ENCODE measurements around the gene GHR.

Gene GHR

GRCh38 chr5:42467572-42467971 is 44.3 kb downstream of the GHR start:
- no peak overlapping the region for H3K9ac ChIP-seq (ENCODE audit: low read length)
- no peaks in the 10 kb centered on the region for H3K79me2 ChIP-seq (ENCODE audit: control insufficient read depth, insufficient read depth, low read length)
- no peak for DNase-seq
- H3K79me1 ChIP-seq (ENCODE audit: low read length), result no peaks in the 10 kb centered on the region
- no peak overlapping the region for H3K4me2 ChIP-seq (ENCODE audit: low read length)
- no peak overlapping the region for H3K4me3 ChIP-seq (ENCODE audit: low read length)
- H4K5ac ChIP-seq (ENCODE audit: low read length), result no peak overlapping the region
- no peak overlapping the region for H2BK15ac ChIP-seq (replicated peaks; ENCODE audit: low read depth)
- no peak overlapping the region for H3K27ac ChIP-seq (ENCODE audit: low read depth, low read length)
- H2AK5ac ChIP-seq (ENCODE audit: low read length), result no peak overlapping the region
- no peak overlapping the region for H2BK120ac ChIP-seq (ENCODE audit: low read depth, low read length)
- H3K4ac ChIP-seq (ENCODE audit: low read depth, low read length), result no peak overlapping the region
- no peak overlapping the region for H3K18ac ChIP-seq (ENCODE audit: low read length)
- no peaks in the 10 kb centered on the region for H3K36me3 ChIP-seq (ENCODE audit: control insufficient read depth, insufficient read depth, low read length)
- WGBS (ENCODE audit: extremely low coverage, insufficient coverage, low lambda C conversion rate), result no CpG with 5 or more reads among the region's 5 CpGs
- H3K56ac ChIP-seq (ENCODE audit: low read length), result no peak overlapping the region
- no peaks in the 10 kb centered on the region for H3K4me1 ChIP-seq (ENCODE audit: control insufficient read depth, low read depth, low read length)
- no peak overlapping the region for H2BK5ac ChIP-seq (ENCODE audit: low read length)
- H3K23ac ChIP-seq (ENCODE audit: low read length), result no peak overlapping the region
- no peak overlapping the region for H4K8ac ChIP-seq (ENCODE audit: low read depth, low read length)
- no peaks in the 10 kb centered on the region for H3K27me3 ChIP-seq (ENCODE audit: insufficient read depth, low read length, poor library complexity)

DNA sequence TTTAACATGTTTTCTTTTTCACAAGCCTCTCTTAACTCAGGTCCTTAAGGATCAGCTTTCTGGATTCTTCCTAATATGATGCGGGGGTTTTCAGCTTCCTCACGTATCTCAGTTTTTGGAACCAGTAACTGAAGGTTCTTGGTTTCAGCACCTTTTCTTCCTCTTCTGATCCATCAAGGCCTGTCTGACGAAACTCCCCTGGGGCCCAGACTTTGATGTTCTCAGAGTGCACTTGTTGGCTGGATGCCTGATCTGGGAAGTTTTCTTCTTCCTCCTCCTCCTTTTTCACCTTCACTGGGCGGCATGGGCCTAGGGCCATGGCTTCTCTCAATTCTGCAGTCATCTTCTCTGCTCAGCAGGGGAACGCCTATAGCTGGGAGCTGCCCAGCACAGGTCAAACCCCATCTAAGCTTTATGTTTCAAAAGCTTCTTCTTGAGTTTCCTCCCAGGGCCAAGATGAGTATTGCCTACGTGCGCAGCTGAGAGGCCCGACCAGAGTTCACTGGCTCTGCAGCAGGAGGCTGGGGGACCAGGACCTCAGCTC is 44.8 kb downstream of the GHR start:
- no peaks in the 10 kb centered on the region for H3K79me1 ChIP-seq (ENCODE audit: low read length)
- no peak overlapping the region for H3K18ac ChIP-seq (ENCODE audit: low read length)
- H3K9ac ChIP-seq (ENCODE audit: low read length), result no peak overlapping the region
- H3K4ac ChIP-seq (ENCODE audit: low read depth, low read length), result no peak overlapping the region
- no peak overlapping the region for H3K27ac ChIP-seq (ENCODE audit: low read depth, low read length)
- no peak overlapping the region for H3K4me2 ChIP-seq (ENCODE audit: low read length)
- no peaks in the 10 kb centered on the region for H3K27me3 ChIP-seq (ENCODE audit: insufficient read depth, low read length, poor library complexity)
- H3K23ac ChIP-seq (ENCODE audit: low read length), result no peak overlapping the region
- no peaks in the 10 kb centered on the region for H3K79me2 ChIP-seq (ENCODE audit: control insufficient read depth, insufficient read depth, low read length)
- no peak overlapping the region for H2BK15ac ChIP-seq (replicated peaks; ENCODE audit: low read depth)
- H4K8ac ChIP-seq (ENCODE audit: low read depth, low read length), result no peak overlapping the region
- no peak overlapping the region for H4K5ac ChIP-seq (ENCODE audit: low read length)
- no peak overlapping the region for H3K4me3 ChIP-seq (ENCODE audit: low read length)
- no peaks in the 10 kb centered on the region for H3K36me3 ChIP-seq (ENCODE audit: control insufficient read depth, insufficient read depth, low read length)
- WGBS (ENCODE audit: extremely low coverage, insufficient coverage, low lambda C conversion rate), result no CpG with 5 or more reads among the region's 8 CpGs
- H3K56ac ChIP-seq (ENCODE audit: low read length), result no peak overlapping the region
- H2BK120ac ChIP-seq (ENCODE audit: low read depth, low read length), result no peak overlapping the region
- H2BK5ac ChIP-seq (ENCODE audit: low read length), result no peak overlapping the region
- H2AK5ac ChIP-seq (ENCODE audit: low read length), result no peak overlapping the region
- DNase-seq, result no peak
- no peaks in the 10 kb centered on the region for H3K4me1 ChIP-seq (ENCODE audit: control insufficient read depth, low read depth, low read length)

DNA sequence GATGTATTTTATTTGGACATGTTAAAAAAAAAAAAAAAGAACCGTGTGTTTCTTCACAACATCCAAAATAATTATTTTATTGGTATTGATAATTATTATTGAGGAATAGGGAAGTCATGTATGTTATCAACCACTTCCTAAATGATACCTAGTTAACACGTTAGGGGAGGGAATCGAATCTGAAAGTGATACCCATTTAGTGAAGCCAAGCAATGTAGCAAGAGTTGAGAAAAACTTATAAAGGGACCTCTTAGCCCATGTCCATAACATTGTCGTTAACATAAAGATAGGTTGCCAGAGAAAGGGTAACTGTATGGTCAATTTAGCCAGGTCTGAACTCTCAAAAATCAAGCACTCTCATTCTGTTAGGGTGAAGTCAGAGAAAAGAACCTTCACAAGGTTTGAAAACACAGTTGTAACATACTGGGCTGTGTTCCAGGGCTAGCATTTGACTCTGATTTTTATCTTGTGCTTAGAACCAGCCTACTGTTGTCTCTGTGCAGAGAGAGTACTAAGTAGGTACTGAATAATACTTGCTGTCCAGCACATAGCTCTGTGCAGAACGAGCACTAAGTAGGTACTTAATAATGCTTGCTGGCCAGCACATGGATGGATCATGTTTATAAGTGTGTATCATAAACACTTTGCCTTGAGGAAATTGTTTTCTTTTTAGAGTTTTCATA is 60.4 kb downstream of the GHR start:
- Histone ChIP-seq H2BK15ac (replicated peaks; ENCODE audit: low read depth) (no peak overlapping the region), H3K79me1 (ENCODE audit: low read length) (no peaks in the 10 kb centered on the region), H3K23ac (ENCODE audit: low read length) (no peak overlapping the region), H3K56ac (ENCODE audit: low read length) (no peak overlapping the region), H3K9ac (ENCODE audit: low read length) (no peak overlapping the region), H3K4me1 (ENCODE audit: control insufficient read depth, low read depth, low read length) (no peaks in the 10 kb centered on the region), H3K79me2 (ENCODE audit: control insufficient read depth, insufficient read depth, low read length) (no peaks in the 10 kb centered on the region), H3K27ac (ENCODE audit: low read depth, low read length) (no peak overlapping the region), H2BK120ac (ENCODE audit: low read depth, low read length) (no peak overlapping the region), H3K4ac (ENCODE audit: low read depth, low read length) (no peak overlapping the region), H2BK5ac (ENCODE audit: low read length) (no peak overlapping the region), H3K4me3 (ENCODE audit: low read length) (no peak overlapping the region), H2AK5ac (ENCODE audit: low read length) (no peak overlapping the region), H3K36me3 (ENCODE audit: control insufficient read depth, insufficient read depth, low read length) (no peaks in the 10 kb centered on the region), H4K8ac (ENCODE audit: low read depth, low read length) (no peak overlapping the region), H3K4me2 (ENCODE audit: low read length) (no peak overlapping the region), H3K18ac (ENCODE audit: low read length) (no peak overlapping the region), H4K5ac (ENCODE audit: low read length) (no peak overlapping the region), H3K27me3 (ENCODE audit: insufficient read depth, low read length, poor library complexity) (no peaks in the 10 kb centered on the region)
- no CpG with 5 or more reads among the region's 5 CpGs for WGBS (ENCODE audit: extremely low coverage, insufficient coverage, low lambda C conversion rate)
- no peak for DNase-seq

- DNase-seq, result no peak
- WGBS (ENCODE audit: extremely low coverage, insufficient coverage, low lambda C conversion rate), result no CpG with 5 or more reads among the region's 3 CpGs
- no peak overlapping the region for H2AK5ac ChIP-seq (ENCODE audit: low read length)
These were observed 63.8 kb downstream of the GHR start for GRCh38 chr5:42487077-42487476.

GRCh38 chr5:42487821-42488220 is 64.6 kb downstream of the GHR start:
- Histone ChIP-seq H3K4me3 (ENCODE audit: low read length) (no peak overlapping the region), H4K5ac (ENCODE audit: low read length) (no peak overlapping the region), H3K9ac (ENCODE audit: low read length) (no peak overlapping the region), H2BK120ac (ENCODE audit: low read depth, low read length) (no peak overlapping the region), H3K27ac (ENCODE audit: low read depth, low read length) (no peak overlapping the region), H3K56ac (ENCODE audit: low read length) (no peak overlapping the region), H2AK5ac (ENCODE audit: low read length) (no peak overlapping the region), H3K23ac (ENCODE audit: low read length) (no peak overlapping the region), H3K79me1 (ENCODE audit: low read length) (no peaks in the 10 kb centered on the region), H2BK5ac (ENCODE audit: low read length) (no peak overlapping the region), H3K27me3 (ENCODE audit: insufficient read depth, low read length, poor library complexity) (no peaks in the 10 kb centered on the region), H4K8ac (ENCODE audit: low read depth, low read length) (no peak overlapping the region), H3K4me2 (ENCODE audit: low read length) (no peak overlapping the region), H2BK15ac (replicated peaks; ENCODE audit: low read depth) (no peak overlapping the region), H3K36me3 (ENCODE audit: control insufficient read depth, insufficient read depth, low read length) (no peaks in the 10 kb centered on the region), H3K79me2 (ENCODE audit: control insufficient read depth, insufficient read depth, low read length) (no peaks in the 10 kb centered on the region), H3K4ac (ENCODE audit: low read depth, low read length) (no peak overlapping the region), H3K18ac (ENCODE audit: low read length) (no peak overlapping the region), H3K4me1 (ENCODE audit: control insufficient read depth, low read depth, low read length) (no peaks in the 10 kb centered on the region)
- no peak for DNase-seq

More at GRCh38 chr5:42487077-42487476, 63.8 kb downstream of the GHR start:
- H3K4me2 ChIP-seq (ENCODE audit: low read length), result no peak overlapping the region
- no peaks in the 10 kb centered on the region for H3K36me3 ChIP-seq (ENCODE audit: control insufficient read depth, insufficient read depth, low read length)
- no peak overlapping the region for H3K4me3 ChIP-seq (ENCODE audit: low read length)
- H3K9ac ChIP-seq (ENCODE audit: low read length), result no peak overlapping the region
- H3K18ac ChIP-seq (ENCODE audit: low read length), result no peak overlapping the region
- no peak overlapping the region for H3K27ac ChIP-seq (ENCODE audit: low read depth, low read length)
- no peak overlapping the region for H2BK120ac ChIP-seq (ENCODE audit: low read depth, low read length)
- H3K79me2 ChIP-seq (ENCODE audit: control insufficient read depth, insufficient read depth, low read length), result no peaks in the 10 kb centered on the region
- no peak overlapping the region for H3K4ac ChIP-seq (ENCODE audit: low read depth, low read length)
- H3K27me3 ChIP-seq (ENCODE audit: insufficient read depth, low read length, poor library complexity), result no peaks in the 10 kb centered on the region
- H4K5ac ChIP-seq (ENCODE audit: low read length), result no peak overlapping the region
- H2BK5ac ChIP-seq (ENCODE audit: low read length), result no peak overlapping the region
- no peak overlapping the region for H4K8ac ChIP-seq (ENCODE audit: low read depth, low read length)
- no peak overlapping the region for H3K56ac ChIP-seq (ENCODE audit: low read length)
- no peak overlapping the region for H3K23ac ChIP-seq (ENCODE audit: low read length)
- H2BK15ac ChIP-seq (replicated peaks; ENCODE audit: low read depth), result no peak overlapping the region
- no peaks in the 10 kb centered on the region for H3K79me1 ChIP-seq (ENCODE audit: low read length)
- H3K4me1 ChIP-seq (ENCODE audit: control insufficient read depth, low read depth, low read length), result no peaks in the 10 kb centered on the region

DNA sequence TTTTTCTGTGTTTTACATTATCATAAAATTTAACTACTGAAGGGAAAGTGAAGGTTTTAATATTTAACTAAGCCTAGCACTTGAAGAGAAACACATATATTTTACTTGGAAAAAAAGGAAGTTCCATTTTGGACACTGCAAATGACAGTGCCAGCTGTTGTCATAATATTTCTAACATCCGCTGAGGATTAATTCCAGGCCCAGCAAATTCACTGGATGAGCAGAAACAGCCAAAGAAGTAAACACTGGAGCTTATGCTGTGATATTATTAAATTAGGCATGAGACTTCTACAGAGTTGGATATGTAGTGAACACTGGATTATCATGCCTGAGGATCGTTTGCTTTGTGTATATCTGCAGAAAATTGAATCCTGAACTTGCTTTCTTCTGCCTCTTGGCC is 67.6 kb downstream of the GHR start:
- no peak overlapping the region for H3K4me3 ChIP-seq (ENCODE audit: low read length)
- no peak overlapping the region for H2BK5ac ChIP-seq (ENCODE audit: low read length)
- no peak overlapping the region for H3K4ac ChIP-seq (ENCODE audit: low read depth, low read length)
- no peaks in the 10 kb centered on the region for H3K79me2 ChIP-seq (ENCODE audit: control insufficient read depth, insufficient read depth, low read length)
- H3K79me1 ChIP-seq (ENCODE audit: low read length), result no peaks in the 10 kb centered on the region
- H2BK120ac ChIP-seq (ENCODE audit: low read depth, low read length), result no peak overlapping the region
- no peak overlapping the region for H3K4me2 ChIP-seq (ENCODE audit: low read length)
- H3K36me3 ChIP-seq (ENCODE audit: control insufficient read depth, insufficient read depth, low read length), result no peaks in the 10 kb centered on the region
- H3K18ac ChIP-seq (ENCODE audit: low read length), result no peak overlapping the region
- no peak overlapping the region for H3K9ac ChIP-seq (ENCODE audit: low read length)
- H3K56ac ChIP-seq (ENCODE audit: low read length), result no peak overlapping the region
- no peak overlapping the region for H3K23ac ChIP-seq (ENCODE audit: low read length)
- no peaks in the 10 kb centered on the region for H3K4me1 ChIP-seq (ENCODE audit: control insufficient read depth, low read depth, low read length)
- H2AK5ac ChIP-seq (ENCODE audit: low read length), result no peak overlapping the region
- no peak for DNase-seq
- no peak overlapping the region for H2BK15ac ChIP-seq (replicated peaks; ENCODE audit: low read depth)
- WGBS (ENCODE audit: extremely low coverage, insufficient coverage, low lambda C conversion rate), result no CpG with 5 or more reads among the region's 2 CpGs
- no peak overlapping the region for H4K5ac ChIP-seq (ENCODE audit: low read length)
- no peaks in the 10 kb centered on the region for H3K27me3 ChIP-seq (ENCODE audit: insufficient read depth, low read length, poor library complexity)
- H3K27ac ChIP-seq (ENCODE audit: low read depth, low read length), result no peak overlapping the region
- H4K8ac ChIP-seq (ENCODE audit: low read depth, low read length), result no peak overlapping the region
